ENCODE results near the gene WWOX. TPM values are rescaled to one million over a fixed set of nuclear protein-coding genes. Genes with fewer than 3 reads are reported as not detected.

Gene WWOX
- total and polyA plus RNA-seq, 2 of the 8 experiments (the other 6 are each of a cell fraction or from before 2014, with no cell fraction given): 5.4 to 16.7 TPM

- H2BK12ac ChIP-seq (ENCODE audit: low read depth, low read length): 0 out of 2 replicates have a peak overlapping the region, but pooled peaks have one; percentile 6
- H3K9ac ChIP-seq (replicated peaks in 1 of 4; ENCODE audit: extremely low read depth in 1 of 4, low read depth in 3 of 4, low read length in 3 of 4): no peak overlapping the region
- no peak overlapping the region for H3K18ac ChIP-seq (ENCODE audit: extremely low read depth, low read length)
- no peaks in the 10 kb centered on the region for H3K36me3 ChIP-seq (ENCODE audit: control insufficient read depth in 2 of 4, insufficient read depth in 4 of 4, low read length in 3 of 4)
- FAIRE-seq: no peak
- H2BK20ac ChIP-seq (ENCODE audit: low read length): no peak overlapping the region
- no peaks in the 10 kb centered on the region for H3K4me1 ChIP-seq (replicated peaks in 1 of 4; ENCODE audit: control insufficient read depth in 3 of 4, insufficient read depth in 4 of 4, low read length in 3 of 4)
- no peaks in the 10 kb centered on the region for H3K27me3 ChIP-seq (replicated peaks in 1 of 4; ENCODE audit: control insufficient read depth in 3 of 4, extremely low read depth in 1 of 4, insufficient read depth in 3 of 4, low read length in 3 of 4)
- H2AK5ac ChIP-seq (ENCODE audit: low read depth, low read length): no peak overlapping the region
- H3K23ac ChIP-seq (ENCODE audit: insufficient read length): no peak overlapping the region
- H3K4me3 ChIP-seq (ENCODE audit: extremely low read depth in 1 of 4, insufficient read depth in 2 of 4, low read depth in 3 of 4, low read length in 4 of 4): no peak overlapping the region
- H3K9me3 ChIP-seq (ENCODE audit: insufficient read depth in 2 of 2, low read depth in 1 of 2, low read length in 1 of 2): 0 out of 4 replicates have a peak, but pooled peaks cover 0 to 4% of the 10 kb centered on the region in 2 experiments
- no peak overlapping the region for H3K14ac ChIP-seq (ENCODE audit: insufficient read length)
- H3K79me2 ChIP-seq (ENCODE audit: control insufficient read depth in 1 of 2, insufficient read depth in 2 of 2, low read length in 2 of 2): no peaks in the 10 kb centered on the region
- ChIA-PET CTCF (ENCODE audit: partially characterized antibody) (interaction anchor here (1.1 to 1.6 kb wide), 2 partner anchors 87 to 159 kb away, joined by 3 to 4 read pairs; no protein-coding TSS in a partner anchor), POLR2A (ENCODE audit: partially characterized antibody) (no interaction called here)
- H2BK120ac ChIP-seq (replicated peaks; ENCODE audit: low read depth, low read length): no peak overlapping the region
- no peaks in the 10 kb centered on the region for H3K23me2 ChIP-seq (ENCODE audit: low read depth, low read length)
- H2BK5ac ChIP-seq (ENCODE audit: low read depth, low read length): no peak overlapping the region
- WGBS, 2 experiments (ENCODE audit: extremely low coverage in 1 of 2, insufficient coverage in 1 of 2, insufficient read length in 1 of 2, insufficient replicate concordance in 2 of 2, low coverage in 1 of 2, low lambda C conversion rate in 2 of 2, missing lambda C conversion rate in 1 of 2): 92% methylated on average over 6 of the region's 6 CpGs; no CpG with 5 or more reads in 1 of the 2 experiments
- H3K79me1 ChIP-seq (ENCODE audit: low read depth, low read length): no peaks in the 10 kb centered on the region
- no peak overlapping the region for H2AFZ ChIP-seq (ENCODE audit: low read length)
- no peak overlapping the region for H3K4ac ChIP-seq (replicated peaks; ENCODE audit: insufficient read length, low read depth, low read length)
- H4K5ac ChIP-seq (ENCODE audit: insufficient read length, low read depth, low read length): no peak overlapping the region
- no peak overlapping the region for H3K27ac ChIP-seq (ENCODE audit: low read depth, low read length)
- no peak overlapping the region for H2BK15ac ChIP-seq (ENCODE audit: low read length)
- no peak overlapping the region for H4K91ac ChIP-seq (replicated peaks; ENCODE audit: insufficient read length, low read length)
- DNase-seq (ENCODE audit: low read depth in 1 of 2, low spot score in 2 of 2): no peak
- no peak overlapping the region for H3K4me2 ChIP-seq (ENCODE audit: insufficient read depth in 1 of 2, low read depth in 2 of 2, low read length in 2 of 2)
- no peaks in the 10 kb centered on the region for H4K20me1 ChIP-seq (replicated peaks in 1 of 2; ENCODE audit: control insufficient read depth in 1 of 2, insufficient read depth in 2 of 2, low read length in 2 of 2)
- H3K56ac ChIP-seq (replicated peaks; ENCODE audit: insufficient read length, low read depth, low read length): no peak overlapping the region
- H4K8ac ChIP-seq (ENCODE audit: extremely low read depth, insufficient read depth, low read length): no peak overlapping the region
- TF ChIP-seq SP4 (IDR thresholded peaks at IDR 0.05; ENCODE audit: low read length): no peak
- TF ChIP-seq JUND (IDR thresholded peaks at IDR 0.05; ENCODE audit: low read length): no peak
- TF ChIP-seq, protein P1, sequence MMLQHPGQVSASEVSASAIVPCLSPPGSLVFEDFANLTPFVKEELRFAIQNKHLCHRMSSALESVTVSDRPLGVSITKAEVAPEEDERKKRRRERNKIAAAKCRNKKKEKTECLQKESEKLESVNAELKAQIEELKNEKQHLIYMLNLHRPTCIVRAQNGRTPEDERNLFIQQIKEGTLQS (IDR thresholded peaks at IDR 0.05; ENCODE audit: insufficient read depth, low read depth, low read length): no peak
- no peak for TF ChIP-seq CHD2 (IDR thresholded peaks at IDR 0.05; ENCODE audit: low read length)
Observed at GRCh38 chr16:79175286-79176057, 1076.0 kb downstream of the WWOX start.

Data from H1 (cell line).